Lower lobe of right lung (tissue), 2 donors: Measurements from ENCODE around the gene EGFL7. TPM values are rescaled to one million over a fixed set of nuclear protein-coding genes. Genes with fewer than 3 reads are reported as not detected.
A peak's percentile ranks its signal among the peaks of the same experiment; 100 is the strongest.

ENCODE experiments used
- ATAC-seq, 2 donors: fragments of 200-7000 bp; cut with Tn5 transposase; one replicate each; pipeline ENCODE4 v1.9.1; 2020 to 2022; ENCODE audit warnings: mild to moderate bottlenecking in 2 of 2, moderate library complexity in 2 of 2
- DNase-seq: peaks from one replicate; pipeline ENCODE4 v3.0.0-alpha.2; 2020
- H3K27ac ChIP-seq: fragments of 200-600 bp; one replicate; pipeline ENCODE4 v1.8.0; 2022
- H3K27me3 ChIP-seq: fragments of 200-600 bp; one replicate; pipeline ENCODE4 v1.8.0; 2022; ENCODE audit warnings: low read depth
- H3K36me3 ChIP-seq: fragments of 200-600 bp; one replicate; pipeline ENCODE4 v1.8.0; 2022; ENCODE audit warnings: mild to moderate bottlenecking
- H3K4me1 ChIP-seq: fragments of 200-600 bp; one replicate; pipeline ENCODE4 v1.8.0; 2022
- H3K4me3 ChIP-seq: fragments of 200-600 bp; one replicate; pipeline ENCODE4 v1.8.0; 2022; ENCODE audit warnings: mild to moderate bottlenecking
- H3K9me3 ChIP-seq: fragments of 200-600 bp; one replicate; pipeline ENCODE4 v1.8.0; 2022
- intact Hi-C: fragments of 100-400 bp; cut with DNase I; formaldehyde crosslinking; loops from one replicate; pipeline ENCODE4 v1.11.0; 2022
- total RNA-seq: library from RNA; stranded (reverse); fragmentation: NEBNext Ultra II Directional; extraction: Animal tissue kit (Norgen Biotek cat#: 25700); gene quantifications from one replicate; pipeline ENCODE4 v1.2.1, GENCODE V29; 2021
- TF ChIP-seq, protein P1 (sequence below): fragments of 200-600 bp; IDR thresholded peaks from one replicate; pipeline ENCODE4 v1.8.0; 2022; ENCODE audit warnings: antibody characterized with exemption, mild to moderate bottlenecking
- donor health status: DM: no; HTN: yes; CAD: no; lungs with severe emphysema.

EGFL7 gene
- total RNA-seq, 1 donor from 2014 or later = 230 TPM

DNA sequence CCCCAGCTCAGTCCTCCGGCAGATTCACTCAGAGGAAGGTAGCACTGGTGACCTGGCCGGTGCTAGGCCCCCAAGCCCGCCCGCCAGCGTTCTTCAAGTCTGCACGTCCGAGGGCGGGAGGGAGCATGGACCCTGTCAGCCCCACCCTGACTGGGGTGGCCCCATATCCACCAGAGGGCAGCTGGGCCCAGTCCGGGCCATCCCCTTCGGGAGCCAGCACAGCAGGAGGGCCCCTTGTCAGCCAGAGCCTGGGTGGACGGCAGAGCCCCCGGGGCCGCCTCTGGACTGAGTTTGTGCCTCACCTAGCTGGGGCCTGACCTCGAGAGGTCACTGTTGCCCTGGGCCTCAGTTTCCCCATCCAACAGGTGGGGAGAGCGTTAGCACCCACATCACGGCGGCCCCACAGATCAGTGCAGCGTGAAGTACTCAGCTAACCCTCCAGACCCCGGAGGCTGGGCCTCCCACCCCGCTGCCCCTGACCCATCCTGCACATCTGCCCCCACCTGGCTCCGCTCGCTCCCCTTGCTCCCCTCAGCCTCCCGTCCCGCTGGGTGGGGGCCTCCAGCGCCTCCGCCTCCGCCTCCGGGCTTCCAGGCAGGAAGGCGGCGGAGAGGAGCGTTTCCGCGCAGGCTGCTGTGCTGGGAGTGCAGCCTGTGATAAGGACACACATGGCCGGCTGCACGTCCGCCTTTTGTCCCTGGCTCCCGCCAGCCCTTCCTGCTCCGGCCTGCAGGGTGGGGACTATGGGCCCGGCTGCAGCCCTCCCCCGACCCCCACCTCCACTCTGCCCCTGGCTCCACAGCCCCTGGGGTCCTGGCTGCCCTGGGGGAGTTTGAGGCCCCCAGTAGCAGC lies 16.6 kb upstream of the EGFL7 start:
- intact Hi-C loops = no loop called here
- Histone ChIP-seq H3K4me3 (peak overlapping the region; percentile 51), H3K27ac (peak overlapping the region; percentile 89), H3K27me3 (no peaks in the 10 kb centered on the region), H3K9me3 (no peaks in the 10 kb centered on the region), H3K36me3 (no peaks in the 10 kb centered on the region), H3K4me1 (peaks cover 50% of the 10 kb centered on the region)
- ATAC-seq (peak; percentile 25 to 29), DNase-seq (peak; percentile 73)
- TF ChIP-seq, protein P1, sequence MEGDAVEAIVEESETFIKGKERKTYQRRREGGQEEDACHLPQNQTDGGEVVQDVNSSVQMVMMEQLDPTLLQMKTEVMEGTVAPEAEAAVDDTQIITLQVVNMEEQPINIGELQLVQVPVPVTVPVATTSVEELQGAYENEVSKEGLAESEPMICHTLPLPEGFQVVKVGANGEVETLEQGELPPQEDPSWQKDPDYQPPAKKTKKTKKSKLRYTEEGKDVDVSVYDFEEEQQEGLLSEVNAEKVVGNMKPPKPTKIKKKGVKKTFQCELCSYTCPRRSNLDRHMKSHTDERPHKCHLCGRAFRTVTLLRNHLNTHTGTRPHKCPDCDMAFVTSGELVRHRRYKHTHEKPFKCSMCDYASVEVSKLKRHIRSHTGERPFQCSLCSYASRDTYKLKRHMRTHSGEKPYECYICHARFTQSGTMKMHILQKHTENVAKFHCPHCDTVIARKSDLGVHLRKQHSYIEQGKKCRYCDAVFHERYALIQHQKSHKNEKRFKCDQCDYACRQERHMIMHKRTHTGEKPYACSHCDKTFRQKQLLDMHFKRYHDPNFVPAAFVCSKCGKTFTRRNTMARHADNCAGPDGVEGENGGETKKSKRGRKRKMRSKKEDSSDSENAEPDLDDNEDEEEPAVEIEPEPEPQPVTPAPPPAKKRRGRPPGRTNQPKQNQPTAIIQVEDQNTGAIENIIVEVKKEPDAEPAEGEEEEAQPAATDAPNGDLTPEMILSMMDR = peak; percentile 15

DNA sequence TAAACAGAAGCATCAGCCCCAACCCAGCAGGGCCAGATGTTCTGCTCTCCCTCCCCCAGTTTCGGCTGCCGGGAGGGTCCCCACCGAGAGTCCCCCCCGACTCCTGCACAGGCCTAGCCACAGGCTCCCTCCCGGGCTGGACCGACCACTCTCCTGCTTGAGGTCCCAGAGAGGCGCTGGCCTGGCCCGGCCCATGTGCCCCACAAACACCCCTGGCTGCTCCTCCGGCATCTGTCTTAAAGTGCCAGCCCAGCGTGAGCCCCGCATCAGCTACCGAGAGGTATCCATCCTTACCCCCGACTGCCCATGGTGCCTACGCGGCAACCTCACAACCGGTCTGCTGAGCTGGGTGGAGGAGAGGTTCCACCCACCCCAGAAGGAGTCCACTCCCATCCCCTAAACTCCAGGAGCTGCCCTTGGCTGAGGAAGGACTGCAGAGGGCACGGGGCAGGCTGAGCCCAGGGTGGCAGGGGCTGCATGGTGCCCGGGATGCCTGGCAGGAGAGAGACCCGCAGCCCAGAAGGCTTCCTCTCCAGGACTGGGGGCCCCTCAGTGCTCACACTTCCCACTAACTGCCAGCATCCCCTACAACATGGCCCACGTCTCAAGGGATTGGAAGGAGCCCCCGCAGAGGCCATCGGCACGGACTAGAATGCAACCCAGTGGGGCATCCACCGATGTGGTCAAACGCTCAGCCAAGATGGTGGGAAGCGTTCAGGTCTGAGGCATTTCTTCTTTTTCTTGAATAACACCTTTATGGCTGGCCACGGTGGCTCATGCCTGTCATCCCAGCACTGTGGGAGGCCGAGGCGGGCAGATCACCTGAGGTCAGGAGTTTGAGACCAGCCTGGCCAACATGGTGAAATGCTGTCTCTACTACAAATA lies 15.6 kb upstream of the EGFL7 start:
- Histone ChIP-seq H3K4me1 (peaks cover 41% of the 10 kb centered on the region), H3K4me3 (peak overlapping the region; percentile 51), H3K36me3 (no peaks in the 10 kb centered on the region), H3K27ac (peak overlapping the region; percentile 89), H3K27me3 (no peaks in the 10 kb centered on the region), H3K9me3 (no peaks in the 10 kb centered on the region)
- intact Hi-C loops = no loop called here
- no peak for ATAC-seq
- TF ChIP-seq, protein P1 = no peak
- peak; percentile 48 for DNase-seq

DNA sequence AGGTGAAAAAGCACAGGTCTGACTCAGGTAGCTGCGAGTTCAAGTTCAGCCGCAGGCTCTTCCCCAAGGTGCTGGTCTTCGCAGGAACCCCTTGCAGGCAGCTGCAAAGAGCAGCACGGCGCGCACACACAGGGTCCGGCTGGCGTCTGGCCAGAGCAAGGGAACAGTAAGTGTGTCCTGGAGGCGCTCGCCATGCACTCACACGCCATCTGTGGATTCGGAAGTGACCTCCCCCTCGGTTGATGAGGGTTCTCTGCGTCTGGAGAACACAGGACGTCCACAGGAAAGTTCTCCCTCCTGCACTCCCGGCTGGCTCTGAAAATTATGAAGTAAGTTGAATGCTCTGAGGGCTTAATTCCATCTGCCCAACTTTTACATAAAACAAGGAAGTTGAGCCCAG lies 14.0 kb upstream of the EGFL7 start:
- ATAC-seq (no peak), DNase-seq (peak; percentile 73)
- intact Hi-C loops = no loop called here
- Histone ChIP-seq H3K4me1 (peaks cover 37% of the 10 kb centered on the region), H3K9me3 (no peaks in the 10 kb centered on the region), H3K36me3 (no peaks in the 10 kb centered on the region), H3K4me3 (peak overlapping the region; percentile 29), H3K27me3 (no peaks in the 10 kb centered on the region), H3K27ac (peak overlapping the region; percentile 69)
- TF ChIP-seq, protein P1 = no peak

DNA sequence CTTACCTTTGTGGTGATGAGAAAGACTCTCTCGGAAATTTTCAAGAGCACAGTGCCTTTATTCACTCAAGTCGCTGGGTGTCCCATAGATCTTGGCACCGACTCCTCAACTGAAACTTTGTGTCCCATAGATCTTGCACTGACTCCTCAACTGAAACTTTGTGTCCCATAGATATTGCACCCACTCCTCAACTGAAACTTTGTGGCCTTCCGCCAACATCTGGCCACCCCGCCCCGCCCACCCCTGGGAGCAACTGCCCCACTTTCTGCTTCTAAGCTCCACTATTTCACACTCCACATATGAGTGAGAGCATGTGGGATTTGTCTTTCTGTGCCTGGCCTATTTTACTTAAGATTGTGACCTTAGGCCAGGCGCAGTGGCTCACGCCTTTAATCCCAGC lies 12.7 kb upstream of the EGFL7 start:
- Histone ChIP-seq H3K27me3 (no peaks in the 10 kb centered on the region), H3K4me3 (no peak overlapping the region), H3K4me1 (peaks cover 28% of the 10 kb centered on the region), H3K9me3 (no peaks in the 10 kb centered on the region), H3K36me3 (no peaks in the 10 kb centered on the region), H3K27ac (no peak overlapping the region)
- intact Hi-C loops = no loop called here
- TF ChIP-seq, protein P1 = no peak
- ATAC-seq = no peak
- no peak for DNase-seq

DNA sequence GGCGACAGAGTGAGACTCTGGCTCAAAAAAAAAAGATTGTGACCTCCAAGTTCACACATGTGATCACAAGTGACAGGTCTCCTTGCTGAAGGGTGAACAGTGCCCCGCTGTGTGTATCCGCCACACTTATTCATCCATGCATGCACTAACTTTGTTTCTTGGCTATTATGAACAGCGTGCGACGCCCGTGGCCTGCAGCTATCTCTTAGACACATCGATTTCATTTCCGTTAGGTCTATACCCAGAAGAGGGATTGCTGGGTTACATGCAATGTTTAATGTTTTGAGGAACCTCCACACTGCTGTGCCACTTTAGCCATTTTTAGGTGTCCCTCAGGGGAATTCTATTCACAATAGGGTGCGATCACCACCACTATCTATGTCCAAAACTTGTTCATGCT lies 12.1 kb upstream of the EGFL7 start:
- no peak overlapping the region for H3K4me3 ChIP-seq
- peaks cover 6% of the 10 kb centered on the region for H3K27me3 ChIP-seq
- H3K36me3 ChIP-seq = no peaks in the 10 kb centered on the region
- DNase-seq (no peak), ATAC-seq (no peak)
- no peaks in the 10 kb centered on the region for H3K9me3 ChIP-seq
- TF ChIP-seq, protein P1 = no peak
- intact Hi-C loops = no loop called here
- H3K27ac ChIP-seq = no peak overlapping the region
- H3K4me1 ChIP-seq = peaks cover 28% of the 10 kb centered on the region
